COLO829 (cell line): ENCODE data around the gene ADAM12.
"Not testable (repeated sequence)": the region's sequence is repeated elsewhere in the genome, so short reads cannot be mapped to it uniquely, and the experiment has no call there.

Source experiments
- DNase-seq: peaks from one replicate; pipeline ENCODE4 v3.0.0; 2012; ENCODE audit warnings: low spot score

ADAM12 gene

DNA sequence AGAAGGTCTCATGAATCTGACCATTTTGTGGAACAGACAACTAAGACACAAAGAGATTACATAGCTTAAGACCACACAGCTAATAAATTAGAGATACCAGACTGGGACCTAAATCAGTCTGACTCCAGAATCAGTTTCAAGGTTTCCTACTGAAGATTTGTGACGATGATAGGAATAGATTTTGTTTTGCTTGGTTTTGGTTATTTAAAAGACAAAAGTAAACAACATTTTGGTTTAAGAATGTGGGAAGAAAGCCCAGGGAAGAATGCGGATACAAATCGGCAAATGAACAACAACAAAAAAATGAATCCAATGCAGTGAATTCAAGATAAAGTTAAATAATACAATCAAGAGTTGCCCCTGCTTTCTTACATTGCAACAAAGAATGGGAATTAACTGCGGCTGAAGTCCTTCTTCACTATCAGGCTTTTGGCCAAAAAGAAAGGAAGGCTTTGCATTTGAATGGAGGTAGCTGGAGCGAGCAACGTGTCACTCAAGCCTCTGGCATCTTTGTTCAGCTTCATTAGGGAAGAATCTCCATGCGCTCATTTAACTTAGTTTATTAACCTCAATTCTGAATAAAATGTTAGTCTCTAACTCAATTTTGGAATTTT, 210.8 kb downstream of the ADAM12 start:
- no peak for DNase-seq

DNA sequence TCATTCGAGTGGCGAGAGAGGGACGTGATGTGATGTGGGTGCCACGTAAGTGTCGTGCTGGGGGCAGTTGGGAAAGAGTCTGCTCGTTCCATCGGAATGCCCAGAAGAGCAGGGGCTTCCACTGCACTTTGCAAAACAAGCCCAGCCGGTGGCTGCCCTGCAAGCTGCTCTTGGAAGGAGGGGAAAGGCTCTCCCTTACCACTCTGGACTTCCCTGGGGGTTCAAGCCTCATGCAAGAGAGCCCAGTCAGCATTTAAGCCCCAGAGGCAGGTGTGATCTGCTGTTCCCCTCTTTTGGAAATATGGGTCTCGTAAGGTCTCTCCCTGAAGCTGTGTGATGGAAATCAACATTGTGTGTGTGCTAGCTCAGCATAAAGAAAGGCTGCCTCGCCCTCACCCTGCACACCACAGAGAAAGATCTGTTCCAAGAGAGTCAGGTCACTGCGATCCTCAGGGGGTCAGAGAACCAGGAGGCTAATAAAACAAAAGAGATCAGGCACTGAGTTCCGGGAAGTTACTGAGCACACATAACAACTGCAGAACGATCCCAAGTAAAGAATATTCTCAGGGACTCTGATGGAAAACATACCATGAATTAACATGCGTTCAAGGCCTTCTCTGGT, 212.5 kb downstream of the ADAM12 start:
- DNase-seq, result no peak

DNA sequence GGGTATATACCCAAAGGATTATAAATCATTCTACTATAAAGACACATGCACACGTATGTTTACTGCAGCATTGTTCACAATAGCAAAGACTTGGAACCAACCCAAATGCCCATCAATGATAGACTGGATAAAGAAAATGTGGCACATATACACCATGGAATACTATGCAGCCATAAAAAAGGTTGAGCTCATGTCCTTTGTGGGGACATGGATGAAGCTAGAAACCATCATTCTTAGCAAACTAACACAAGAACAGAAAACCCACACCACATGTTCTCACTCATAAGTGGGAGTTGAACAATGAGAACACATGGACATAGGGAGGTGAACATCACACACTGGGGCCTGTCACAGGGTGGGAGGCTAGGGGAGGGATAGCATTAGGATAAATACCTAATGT, 215.5 kb downstream of the ADAM12 start:
- DNase-seq, result not testable (repeated sequence)

DNA sequence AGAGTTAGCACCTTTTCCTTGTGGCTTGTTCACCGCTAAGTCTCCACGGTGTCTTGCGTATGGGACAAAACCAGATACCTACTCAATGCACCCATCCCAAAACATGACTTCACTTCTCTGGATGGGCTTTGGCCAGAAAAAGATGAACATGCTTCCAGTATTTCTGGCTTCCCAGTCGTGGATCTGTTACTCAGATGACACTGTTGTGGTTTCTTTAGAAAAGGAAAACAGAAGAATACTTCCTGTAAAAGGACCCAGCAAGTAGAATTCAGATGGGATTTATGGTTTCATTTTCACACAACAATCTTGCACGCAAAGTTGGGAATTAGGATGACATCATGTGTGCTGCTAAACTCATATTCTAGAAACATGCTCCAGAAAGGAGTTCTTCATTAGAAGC, 216.7 kb downstream of the ADAM12 start:
- DNase-seq, result no peak

DNA sequence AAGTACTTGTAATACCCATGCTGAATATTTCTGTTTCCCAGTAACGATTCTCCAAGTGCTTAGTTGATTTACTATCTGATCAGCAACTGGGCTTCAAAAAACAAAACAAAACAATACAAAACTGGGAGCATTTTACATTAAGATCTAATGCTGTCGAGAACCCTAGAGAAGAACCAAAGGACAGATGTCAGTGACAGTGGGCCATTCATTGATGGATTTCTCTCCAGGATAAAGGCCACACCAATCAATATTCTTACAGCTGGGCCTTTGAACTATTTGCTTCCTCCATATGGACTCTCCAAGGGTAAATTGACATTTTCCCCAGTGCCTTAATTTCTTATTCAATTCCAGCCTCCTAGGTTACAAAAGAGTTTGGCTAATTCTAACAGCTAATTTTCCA, 217.5 kb downstream of the ADAM12 start:
- no peak for DNase-seq

DNA sequence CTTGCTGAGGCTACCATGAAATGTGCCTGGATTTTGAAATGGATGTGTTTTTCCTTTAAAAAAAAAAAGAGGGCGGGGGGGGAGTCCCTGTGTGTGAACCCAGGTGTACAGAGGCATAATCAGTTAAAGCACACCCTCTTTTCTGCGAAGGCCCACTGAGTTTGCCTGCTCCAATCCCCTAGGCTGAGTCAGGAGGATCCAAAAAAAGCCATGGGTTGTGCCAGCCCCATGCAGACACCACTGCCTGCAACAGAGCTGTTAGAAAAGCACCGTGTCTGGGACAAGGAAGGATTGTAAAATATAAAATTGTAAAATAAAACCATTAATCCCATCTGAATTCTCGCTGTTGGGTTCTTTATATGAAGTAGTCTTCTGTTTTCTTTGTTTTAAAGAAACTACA, 217.9 kb downstream of the ADAM12 start:
- no peak for DNase-seq

DNA sequence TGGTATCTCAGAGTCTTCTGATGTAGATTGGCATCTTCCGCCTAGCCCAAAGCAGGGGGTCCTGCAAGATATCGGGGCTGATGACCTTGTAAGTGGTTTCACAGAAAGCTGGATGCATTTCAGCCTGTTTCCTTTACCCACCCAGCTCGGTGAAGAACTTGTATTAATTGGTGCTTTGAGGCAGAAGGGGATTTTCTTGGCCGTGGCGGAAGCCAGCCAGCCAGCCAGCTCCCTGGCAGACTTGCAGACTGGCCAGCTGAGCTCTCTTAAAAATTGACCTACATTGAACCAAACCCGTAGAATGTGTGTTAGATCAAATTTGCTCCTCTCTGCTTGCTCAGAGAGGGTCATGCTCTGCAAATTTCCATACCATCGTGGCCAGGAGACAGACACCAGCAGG, 218.4 kb downstream of the ADAM12 start:
- DNase-seq, result no peak

DNA sequence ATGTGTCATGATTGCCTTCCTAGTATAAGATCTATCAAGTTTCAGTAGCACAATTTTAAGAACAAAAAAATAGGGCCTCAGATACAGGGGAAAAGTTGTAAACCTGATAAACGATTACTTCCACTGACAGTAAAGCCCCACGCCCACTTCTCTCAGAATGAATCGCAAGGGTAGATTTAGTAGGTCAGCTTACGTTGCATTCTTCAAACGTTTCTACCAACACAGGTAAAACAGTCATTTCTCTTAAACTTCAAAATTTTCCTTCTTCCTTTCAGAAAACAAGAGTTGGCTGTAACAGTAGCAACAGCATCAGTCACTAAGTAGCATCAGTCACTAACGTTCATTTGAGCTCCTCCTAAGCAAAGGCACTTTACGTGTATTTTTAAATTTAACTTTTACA, 221.5 kb downstream of the ADAM12 start:
- no peak for DNase-seq

DNA sequence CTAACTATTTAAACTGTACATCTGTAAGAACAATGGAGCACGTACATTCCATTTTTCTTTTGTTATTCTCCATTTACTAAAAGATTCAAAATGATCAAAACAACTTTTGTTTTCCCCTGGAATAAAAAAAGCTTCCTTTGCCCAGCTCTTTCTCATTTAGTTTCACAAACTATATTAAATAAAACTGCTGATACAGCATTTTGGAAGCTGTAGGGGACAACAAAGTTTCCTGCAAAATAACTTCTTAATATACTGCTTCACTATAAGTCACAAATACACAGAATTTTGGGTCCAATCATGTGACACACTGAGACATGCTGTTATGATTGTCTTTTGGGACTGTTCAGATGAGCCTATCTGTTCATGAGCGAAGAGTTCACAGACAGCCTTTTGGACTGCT, 222.4 kb downstream of the ADAM12 start:
- no peak for DNase-seq

DNA sequence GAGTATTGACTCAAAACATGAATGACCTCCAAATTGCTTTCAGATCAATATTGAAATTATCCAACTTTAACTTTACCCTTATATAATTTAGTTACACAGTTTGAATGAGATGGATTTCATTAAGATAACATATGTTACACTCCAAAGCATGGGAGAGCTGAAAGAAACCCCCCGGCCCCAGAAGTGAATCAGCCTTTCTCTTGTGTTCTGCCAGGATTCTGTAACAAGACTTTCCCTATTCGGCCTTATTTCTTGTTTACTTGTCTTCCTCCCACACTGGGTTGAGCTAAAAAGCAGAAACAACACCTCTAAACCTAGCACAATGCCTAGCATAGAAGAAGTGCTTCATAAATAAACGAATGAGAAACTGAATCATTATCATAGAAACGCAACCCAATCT, 224.8 kb downstream of the ADAM12 start:
- DNase-seq, result no peak

DNA sequence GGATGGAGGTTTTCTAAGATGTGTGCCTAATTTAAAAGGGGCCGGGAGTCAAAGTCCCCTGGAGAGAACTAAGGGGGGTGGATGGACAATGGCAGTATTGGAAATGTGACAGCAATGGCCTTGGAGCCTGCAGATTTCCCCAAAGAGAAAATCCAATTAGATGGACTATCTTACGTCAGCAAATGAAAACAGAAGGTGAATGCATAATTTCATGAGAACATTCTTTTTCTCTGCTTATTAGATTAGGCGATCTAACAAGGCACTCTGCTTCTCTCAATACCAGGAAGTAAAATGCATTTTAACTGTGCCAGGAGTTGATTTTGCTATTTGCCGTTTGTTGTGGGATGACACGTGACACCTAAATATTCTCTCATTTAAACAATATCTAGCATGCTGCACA, 226.6 kb downstream of the ADAM12 start:
- DNase-seq, result no peak

DNA sequence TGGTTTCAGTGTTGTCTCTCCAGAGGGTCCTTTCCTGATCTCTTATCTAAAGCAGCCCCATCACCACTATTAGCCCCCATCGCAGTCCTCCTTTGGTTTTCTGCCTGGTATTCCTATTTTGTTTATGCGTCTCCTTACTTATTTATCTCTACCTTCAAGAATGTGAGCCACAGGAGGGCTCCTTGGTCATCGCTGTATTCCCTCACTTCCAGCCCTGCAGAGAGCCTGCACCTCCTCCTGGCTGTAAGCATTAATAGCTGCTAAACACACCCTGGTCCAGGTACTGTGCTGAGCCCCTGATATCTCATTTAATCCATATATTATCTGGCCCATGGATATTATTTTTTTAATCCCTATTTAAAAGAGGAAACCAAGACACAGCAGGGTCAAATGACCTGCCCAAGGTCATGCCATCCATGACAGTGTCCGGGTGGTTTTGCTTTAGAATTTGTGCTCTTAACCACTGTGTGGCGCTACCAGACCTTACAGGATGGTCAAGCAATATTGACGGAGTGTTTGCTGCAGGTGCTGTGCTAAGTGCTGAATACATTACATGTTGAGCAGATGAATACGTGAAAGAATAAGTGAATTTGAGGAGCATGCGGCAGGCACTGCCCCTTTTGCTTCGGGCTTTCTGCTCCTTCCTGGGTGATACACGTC, 227.2 kb downstream of the ADAM12 start:
- no peak for DNase-seq

DNA sequence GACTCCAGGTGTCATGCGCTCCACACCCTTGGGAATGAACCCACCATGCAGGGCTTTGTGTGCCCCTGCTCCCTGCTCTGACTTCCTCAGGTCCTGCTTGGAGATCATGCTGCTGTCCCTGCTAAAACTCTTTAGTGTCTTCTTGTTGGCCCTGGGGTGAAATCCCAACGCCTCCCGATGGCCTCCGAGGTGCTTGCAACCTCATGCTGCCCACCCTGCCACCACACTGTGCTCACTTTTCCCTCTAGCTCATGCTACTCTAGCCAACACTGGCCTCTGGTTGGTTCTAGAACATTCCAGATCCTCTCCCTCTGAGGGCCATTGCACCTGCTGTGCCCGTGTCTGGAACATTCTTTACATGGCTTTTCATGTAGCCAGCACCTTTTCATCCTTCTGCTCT, 227.7 kb downstream of the ADAM12 start:
- no peak for DNase-seq

DNA sequence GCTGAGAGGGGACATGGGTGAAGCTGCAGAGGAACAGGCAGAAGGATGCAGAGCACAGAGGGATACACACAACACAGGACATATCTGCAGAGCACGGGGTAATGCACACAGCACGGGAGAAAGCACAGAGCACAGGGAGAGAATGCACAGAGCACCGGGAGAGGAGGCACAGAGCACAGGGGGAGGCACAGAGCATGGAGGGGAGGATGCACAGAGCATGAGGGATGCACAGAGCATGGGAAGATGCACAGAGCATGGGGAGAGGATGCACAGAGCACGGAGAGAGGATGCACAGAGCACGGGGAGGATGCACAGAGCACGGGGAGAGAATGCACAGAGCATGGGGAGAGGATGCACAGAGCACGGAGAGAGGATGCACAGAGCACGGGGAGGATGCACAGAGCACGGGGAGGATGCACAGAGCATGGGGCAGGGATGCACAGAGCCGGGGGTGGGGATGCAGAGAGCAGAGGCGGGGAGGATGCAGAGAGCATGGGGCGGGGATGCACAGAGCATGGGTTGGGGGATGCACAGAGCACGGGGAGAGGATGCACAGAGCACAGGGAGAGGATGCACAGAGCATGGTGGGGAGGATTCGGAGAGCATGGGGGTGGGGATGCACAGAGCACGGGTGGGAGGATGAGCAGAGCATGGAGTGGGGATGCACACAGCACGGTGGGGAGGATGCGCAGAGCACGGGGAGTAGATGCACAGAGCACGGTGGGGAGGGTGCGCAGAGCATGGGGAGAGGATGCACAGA, 230.0 kb downstream of the ADAM12 start:
- no peak for DNase-seq

DNA sequence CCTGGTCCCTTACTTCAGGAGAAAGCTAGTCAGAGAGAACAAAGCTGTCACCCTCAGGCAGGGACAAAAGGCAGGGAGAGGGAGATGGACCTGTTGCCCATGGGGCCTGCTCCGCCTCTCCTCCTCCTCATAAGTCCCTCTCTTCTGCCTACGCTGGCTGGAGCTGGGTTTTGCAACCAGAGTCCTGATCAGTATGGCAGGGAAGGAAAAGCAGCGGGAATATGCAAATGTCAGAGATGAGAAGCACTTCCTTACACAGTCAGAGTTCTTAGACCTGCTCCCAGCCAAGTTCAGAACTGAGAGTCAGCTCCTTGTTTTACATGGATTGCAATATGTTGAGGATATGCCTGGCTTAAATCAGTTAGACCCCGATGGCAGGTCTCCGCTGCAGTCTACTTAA, 231.1 kb downstream of the ADAM12 start:
- DNase-seq, result no peak

DNA sequence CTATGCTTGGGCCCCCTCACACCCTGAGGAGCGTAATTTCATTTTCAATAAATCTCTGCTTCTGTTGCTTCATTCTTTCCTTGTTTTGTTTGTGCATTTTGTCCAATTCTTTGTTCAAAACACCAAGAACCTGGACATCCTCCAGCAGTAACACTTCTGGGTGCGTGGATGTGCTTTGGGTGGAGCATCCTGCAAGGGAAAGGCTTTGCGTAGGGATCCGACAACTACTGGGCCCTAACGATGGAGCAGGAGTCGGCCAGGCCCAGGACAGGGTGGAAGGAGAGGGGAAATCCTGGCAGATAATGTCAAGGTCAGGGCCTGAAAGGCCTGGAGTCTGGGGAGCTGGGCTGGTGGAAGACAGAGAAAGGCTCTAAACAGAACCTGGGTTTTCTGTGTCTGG, 231.8 kb downstream of the ADAM12 start:
- DNase-seq, result no peak

DNA sequence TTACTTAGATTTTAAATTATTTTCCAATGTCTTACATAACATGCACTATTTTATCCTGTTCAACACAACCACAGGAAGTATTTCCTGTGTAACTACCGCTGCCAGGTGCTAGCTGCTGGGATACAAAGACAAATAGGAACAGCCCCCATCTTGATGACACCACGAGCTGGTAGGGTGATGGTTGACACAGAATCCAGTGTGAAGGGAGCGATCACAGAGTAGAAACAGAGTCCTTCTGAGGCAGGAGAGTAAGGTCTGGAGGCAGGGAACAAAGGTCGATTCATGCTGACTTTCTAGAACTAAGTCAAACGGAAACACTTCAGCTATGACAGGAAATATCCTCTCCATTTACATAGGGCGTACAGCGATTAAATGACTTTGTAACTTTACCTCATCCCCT, 232.3 kb downstream of the ADAM12 start:
- peak; percentile 32 for DNase-seq

DNA sequence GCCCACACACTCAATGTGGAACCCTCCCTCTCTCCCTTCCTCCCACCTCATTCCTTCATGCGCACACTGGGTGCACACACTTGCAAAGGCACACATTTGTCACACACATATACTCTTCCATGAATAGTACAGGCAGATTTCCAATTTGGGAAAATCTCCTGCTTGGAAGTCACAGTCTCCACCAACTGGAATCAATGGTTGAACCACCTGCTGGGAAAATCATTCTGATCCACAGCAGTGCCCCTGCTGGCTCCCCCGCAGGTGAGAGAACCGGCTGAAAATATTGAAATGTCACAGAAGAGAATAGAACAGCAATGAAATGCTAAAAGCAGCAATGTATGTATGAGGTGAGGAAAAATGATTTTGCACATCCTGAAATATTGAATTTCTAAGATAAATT, 232.7 kb downstream of the ADAM12 start:
- no peak for DNase-seq

DNA sequence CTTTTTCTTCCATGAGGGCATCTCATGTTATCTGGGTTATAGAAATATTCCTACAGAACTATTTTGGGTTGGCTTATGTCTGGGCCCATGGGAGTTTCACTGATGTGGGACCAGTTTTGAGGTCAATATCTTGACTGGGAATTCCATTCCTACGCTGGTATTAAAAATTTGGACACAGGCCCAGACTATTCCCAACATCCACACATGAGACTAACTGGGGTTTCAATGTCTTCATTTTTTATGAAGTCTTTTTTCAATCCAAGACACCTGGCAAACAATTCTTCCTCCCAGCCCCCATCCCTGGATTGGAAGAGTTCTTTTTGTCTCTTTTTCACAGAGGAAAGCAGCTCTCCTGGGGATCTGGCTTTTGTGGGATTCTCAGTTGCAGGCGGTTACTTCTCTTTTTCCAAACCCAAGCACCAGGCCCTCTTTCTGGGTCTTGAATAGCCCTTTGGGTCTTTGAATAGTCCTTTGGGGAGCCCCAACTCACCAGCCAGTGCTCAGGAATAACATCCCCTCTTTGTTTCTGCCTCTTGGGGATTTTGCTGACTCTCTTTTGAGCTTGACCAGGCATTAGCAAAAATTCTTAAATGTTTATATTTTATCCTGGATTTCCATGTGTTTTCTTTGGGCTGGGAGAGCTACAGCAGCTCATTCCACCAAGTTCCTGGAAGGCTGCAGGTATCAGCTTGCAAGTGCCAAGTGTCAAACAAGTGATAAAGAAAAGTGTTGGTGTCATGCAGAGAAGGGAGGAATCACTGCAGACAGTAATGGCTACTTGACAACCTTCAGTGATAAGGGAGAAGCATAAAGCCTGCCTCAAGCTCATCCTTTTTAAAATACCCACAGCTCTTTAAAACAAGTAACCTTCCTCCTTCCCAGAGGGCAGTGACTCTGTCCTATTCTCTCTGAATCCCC, 234.3 kb downstream of the ADAM12 start:
- no peak for DNase-seq

DNA sequence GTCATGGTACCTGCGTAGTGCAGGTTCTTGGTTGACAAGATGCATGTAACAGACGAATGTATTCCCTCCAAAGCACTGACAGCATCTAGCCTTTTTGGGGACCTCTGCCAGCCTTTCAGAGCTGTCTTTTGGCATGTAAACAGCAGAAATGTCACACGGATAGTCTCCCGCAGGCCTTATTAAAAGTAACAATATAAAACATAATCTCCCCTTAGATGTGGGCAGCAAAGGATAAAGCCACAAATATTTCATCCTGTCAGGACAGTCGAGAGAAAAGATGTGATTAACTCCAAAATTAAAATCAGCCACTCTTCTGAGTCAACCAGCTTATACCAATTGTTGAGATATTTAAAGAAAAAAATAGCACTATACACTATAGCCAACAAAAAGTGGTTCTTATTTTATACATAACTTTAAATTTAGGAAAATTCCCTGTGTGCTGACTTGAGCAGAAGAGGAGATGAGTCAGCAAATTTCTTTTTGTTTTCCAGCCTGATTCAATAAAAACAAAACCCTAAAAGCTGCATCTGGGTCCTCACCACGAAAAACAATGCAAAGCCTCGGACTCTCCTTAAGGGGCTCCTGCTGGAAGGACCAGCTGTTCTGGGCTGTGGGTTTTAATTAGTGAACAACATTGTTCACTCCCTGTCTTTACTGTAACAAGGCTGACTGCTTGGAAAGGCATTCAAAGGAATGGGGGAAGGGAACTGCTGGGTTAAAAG, 240.2 kb downstream of the ADAM12 start:
- no peak for DNase-seq

DNA sequence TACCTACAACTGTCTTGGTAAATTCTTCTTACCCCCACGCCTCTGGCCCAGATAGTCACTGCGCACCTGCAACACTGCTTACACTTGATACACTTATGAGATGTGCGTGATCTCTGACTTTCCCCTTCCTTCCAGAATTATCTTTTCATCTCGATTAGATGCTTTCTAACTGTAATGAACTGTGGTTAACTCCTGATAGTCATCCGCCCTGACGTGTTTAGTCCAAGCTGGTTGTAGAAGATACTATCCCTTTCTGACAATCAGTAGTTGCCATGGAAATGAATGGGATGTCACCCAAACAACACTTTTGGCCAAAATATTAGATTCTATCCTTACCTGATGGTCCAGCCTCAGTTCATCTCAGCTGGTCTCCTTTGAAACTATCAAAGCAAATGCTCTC, 241.5 kb downstream of the ADAM12 start:
- no peak for DNase-seq
